ENCODE data around the gene HDAC4.
A peak's percentile ranks its signal among the peaks of the same experiment; 100 is the strongest.

Gene HDAC4

DNA sequence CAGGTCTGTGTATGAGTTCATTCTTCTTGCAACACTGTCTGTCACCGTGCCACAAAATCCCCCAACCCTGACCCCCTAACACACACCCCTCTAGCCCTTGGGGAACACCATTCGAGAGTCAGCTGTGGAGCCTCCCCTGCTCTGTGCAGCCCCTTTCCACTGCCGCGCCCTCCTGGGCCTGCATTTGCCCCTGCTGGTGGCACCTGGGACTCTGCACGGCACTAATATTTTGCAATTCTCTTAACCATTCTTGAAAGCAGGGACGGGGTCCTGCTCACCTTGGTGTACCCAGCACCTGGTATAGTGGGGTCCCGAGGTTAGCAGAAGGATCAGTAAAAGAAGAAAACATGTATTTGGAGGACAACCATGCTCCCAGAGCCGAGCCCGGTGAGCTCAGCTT is 124.0 kb downstream of the HDAC4 start:
- DNase-seq: no peak

DNA sequence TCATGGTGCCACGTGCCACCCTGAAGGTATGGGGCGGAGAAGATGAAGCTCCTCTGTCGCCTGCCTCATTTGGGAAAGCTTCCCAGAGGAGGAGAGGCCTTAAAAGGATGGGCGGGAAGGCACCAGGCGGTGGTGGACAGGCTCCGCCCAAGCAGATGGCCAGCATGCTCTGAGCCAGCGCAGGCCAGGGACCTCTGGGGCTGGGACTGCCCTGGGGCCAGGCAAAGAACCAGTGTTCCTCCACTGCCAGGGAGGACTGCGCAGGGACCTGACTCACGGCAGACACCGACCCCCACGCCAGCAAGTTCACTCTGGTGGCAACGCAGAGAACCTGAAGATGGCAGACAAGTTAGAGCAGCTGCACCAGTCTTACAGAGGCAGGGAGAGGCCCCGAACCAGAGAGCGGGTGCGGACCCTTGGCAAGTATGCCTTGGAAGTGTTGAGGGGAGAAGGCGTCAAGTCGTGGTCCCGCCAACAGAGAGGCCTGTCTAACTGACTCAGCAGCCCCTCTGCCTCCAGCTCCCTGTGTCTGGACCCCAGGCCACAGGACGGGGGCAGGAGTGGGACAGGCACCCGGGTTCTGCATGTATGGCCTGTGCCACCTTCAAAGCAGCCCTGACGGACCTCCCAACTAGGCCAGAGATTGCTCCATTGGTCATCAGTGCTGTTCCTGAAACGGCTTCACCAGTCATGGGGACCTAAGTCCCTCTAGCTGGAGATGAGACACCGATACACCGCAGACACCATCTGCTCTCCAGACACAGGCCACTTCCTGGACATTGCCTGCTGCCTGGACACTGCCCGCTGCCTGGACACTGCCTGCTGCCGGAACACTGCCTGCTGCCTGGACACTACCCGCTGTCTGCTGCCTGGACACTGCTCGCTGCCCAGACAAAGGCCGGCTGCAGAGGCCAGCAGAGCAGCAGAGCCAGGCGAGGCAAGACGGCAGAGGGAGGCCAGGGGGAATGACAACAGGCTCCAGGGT is 124.7 kb downstream of the HDAC4 start:
- DNase-seq: peak; percentile 52

DNA sequence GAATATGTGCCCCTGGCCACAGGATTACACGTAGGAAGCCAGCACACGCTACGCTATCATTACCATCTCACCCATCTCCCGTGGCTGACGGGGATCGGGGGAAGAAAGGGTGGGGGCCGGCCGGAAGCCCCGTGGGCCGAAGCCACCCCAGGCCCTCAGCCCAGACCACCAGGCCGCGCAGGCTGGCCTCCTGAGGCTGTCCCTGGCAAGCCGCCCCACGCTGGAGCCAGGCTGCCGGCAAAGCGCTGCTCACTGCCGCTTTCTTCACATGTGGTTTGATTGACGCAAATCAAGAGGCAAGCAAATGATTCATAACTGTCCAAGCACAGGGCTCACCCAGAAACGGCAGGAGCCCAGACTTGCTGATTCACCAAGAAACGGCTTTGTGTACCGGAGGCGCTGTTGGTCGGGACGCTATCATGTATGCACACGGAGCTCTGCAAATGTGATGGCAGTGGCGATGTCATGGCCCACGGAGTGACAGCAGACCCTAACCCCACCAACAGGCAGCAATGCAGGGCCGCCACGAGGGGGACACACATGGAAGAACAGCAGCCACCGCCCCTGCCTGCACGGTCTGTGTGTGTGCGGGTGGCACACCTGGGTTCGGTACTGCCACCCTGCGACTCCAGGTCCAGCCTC is 125.7 kb downstream of the HDAC4 start:
- peak; percentile 99 for DNase-seq

DNA sequence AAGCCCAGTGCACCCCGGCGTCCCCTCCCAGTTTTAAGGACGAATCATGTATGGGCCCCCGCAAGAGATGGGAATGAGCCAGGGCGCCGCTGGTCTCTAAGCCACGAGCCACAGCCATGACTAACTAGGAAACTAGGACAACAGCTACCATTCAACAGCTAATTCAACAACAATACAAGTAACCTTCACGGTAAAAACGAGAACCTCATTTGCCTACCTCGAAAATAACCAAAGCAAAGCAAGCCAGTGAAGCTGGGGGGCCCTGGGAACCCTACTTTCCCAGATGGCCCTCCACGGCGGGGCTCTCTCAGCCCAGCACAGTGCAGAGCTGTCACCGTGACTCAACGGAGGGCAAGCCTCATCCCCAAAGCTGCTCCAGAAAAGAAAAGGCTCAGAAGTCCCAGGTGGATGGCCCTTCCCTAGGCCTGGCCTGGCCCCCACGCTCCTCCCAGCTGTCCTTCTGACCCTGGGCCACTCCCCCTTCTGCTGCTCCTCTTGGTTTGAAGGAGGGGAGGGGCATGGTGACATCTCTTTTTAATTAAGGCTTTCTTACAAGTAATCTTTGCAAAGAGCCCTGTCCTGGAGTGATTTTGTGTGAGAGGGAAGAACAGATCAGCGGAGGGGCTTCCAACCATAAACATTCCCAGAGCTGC is 126.3 kb downstream of the HDAC4 start:
- DNase-seq: peak; percentile 89

DNA sequence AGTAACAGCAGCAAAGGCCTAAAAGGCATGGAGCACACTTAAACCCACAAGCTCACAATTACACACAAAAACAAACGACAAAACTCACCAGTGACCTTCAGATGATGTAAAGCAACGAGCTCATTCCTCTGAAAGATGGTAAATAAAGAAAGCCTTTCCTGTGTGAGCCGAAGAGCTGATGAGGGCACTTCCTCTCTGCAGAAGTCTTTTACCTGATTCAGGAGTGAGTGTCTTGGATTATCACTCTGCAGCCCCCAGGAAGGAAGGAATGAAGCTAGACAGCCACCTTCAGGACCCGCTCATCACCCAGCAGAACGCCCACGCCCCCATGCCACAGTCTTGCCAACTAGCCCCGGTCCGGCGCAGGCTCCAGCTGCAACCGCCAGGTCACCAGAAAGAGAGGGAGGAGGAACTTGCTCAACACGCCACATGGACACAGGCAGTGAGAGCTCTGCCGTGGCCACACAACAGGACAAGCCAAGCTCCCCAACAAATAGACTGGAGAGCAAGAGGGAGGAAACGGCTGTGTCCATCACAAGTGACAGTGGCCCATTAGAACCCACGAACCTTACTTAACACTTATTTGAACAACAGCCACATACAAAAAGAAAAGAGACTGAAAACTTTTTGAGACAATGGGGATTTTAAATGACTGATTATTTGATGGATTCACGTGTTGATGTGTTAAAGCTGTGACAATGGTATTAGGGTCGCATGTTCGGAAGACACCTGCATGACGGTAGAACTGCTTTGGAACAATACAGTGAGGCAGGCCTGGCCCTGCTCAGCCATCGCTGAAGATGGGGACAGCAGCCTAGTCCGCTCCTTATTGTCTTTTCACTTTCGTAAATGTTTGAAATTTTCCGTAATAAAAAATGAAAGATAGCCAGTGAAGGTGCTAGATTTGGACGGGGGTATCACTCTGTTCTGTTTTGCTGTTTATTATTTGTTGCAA is 127.3 kb downstream of the HDAC4 start:
- DNase-seq: no peak

DNA sequence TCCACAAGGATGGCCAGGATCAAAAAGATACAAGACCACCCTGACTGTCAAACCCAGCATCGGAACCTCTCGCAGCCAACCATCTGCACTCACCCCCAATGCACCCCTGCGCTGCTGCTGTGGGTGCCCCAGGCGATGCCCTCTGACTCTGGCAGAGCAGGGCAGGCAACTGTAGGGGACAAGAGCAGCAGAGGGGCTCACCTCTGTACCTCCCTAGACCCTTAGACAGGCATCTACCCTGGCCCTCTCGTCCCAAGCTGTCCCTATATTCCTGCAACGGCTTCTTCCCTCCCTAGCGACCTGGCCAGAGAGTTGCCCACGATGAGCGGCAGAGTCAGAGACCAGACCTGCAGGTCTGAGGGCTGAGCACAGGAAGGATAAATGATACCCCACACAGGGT is 128.2 kb downstream of the HDAC4 start:
- DNase-seq: no peak

DNA sequence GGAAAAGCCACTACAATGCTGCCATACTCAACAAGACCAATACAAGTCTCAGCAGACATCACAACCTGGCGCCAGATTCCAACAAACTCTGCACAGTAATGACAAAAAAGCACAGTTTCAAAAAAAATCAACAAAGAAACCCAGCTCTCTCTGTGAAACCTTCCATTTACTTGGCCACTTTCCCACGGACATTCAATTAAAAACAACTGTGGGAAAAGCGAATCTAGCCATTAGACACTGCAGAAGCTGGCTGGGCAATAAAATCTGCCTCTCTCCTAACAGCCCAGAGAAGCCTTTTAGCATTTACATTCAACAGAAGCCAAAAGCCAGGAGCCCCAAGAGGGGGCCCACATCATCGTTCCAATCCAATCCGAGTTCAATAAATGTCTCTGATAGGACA is 128.9 kb downstream of the HDAC4 start:
- DNase-seq: no peak

DNA sequence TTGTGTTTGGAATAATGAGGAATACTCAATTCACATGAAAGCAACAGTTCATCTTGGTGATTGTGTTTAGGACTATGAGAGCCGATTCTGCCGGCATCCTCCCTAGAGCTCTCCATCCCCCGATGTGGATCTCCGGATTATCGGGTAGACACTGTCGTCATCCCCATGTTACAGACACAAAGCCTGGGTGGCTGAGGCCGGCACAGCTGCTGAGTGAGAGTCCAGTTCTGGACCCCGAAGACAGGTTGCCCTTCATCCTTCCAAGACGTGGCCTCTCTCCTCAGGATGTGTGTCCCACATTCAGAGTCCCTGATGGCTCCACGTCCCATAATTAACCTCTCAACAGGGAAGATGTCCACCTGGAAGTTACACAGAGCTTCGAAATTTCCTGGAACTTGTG is 129.3 kb downstream of the HDAC4 start:
- no peak for DNase-seq

DNA sequence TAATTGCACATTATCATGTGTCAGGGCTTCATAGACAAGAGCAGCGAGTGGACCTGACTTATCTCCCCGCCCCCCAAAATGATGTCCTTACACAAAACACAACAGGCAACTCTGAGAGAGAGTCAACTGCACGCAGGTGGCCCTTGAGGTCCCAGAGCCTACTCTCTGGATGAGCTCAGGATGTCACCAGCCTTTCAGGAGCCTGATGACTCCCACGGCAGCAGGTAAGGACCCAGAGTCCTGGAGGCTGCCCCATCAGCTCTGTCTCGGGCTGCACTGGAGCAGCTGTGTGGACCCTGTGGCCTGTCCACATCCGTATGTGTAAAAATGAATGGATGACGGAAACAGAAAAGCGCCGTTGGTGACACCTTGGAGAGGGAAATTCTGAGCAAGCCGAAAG is 130.9 kb downstream of the HDAC4 start:
- no peak for DNase-seq

DNA sequence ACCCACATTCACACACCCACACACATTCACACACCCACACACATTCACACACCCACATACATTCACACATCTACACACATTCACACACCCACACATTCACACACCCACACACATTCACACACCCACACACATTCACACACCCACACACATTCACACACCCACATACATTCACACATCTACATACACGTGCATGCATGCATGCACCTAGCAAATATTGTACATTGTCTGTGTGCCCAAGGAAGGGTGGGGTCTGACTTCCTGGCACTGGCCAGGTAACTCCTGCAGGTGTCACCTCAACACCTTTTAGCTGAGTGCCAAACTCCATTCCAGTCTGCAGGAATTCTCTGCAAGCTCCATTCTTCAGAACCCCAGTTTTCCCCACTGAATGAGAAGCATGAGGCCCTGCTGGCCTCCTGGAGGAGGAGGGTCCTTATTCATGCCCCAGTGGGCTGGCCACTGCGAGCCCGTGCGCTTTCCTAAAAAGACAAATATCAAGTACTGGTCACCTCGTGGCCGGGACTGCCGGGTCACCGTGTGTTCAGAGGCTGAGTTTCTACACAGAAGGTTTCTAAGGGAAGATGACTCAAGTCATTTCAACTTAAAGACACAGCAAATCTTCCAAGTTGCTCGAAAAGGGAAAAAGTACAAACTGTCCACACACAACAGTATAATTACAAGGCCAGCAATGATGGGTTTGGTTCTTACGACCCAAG is 131.5 kb downstream of the HDAC4 start:
- DNase-seq: no peak

DNA sequence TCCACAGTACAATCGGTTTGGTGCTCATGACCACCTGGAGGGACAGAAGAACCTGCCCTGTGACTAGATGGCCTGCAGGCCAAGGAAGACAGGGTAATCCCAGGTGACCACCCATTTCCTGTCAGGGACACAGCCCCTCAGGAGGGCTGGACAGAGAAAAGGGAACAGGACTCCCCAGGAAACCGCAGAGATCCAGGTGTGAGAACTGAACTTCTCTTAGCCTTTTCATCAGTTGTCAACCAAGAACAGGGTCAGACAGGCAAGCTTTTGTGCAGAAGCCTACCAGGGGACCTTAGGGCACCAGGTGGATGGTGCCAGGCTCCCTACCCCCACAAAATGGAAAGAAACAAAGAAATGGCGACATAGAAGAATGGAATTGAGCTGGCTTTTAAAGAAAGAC is 132.3 kb downstream of the HDAC4 start:
- DNase-seq: no peak

DNA sequence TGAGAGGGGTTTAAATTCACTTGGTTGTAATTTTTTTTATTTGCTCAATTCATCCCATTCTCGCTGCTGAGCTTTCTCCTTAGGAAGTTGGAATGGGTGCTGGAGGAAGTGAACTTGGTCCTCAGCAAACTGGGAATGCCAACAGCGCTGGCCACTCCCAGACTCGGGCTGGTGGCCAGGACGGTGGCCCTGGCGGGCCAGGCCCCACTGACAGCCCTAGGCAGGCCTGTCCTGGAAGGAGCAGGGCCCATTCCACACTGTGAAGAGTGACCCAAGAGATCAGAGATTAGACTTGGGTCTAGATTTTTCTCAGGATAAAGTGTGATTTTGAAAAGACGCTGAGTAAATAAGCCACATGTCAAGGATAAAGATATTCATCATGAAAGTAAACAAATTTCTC is 132.7 kb downstream of the HDAC4 start:
- DNase-seq: no peak

DNA sequence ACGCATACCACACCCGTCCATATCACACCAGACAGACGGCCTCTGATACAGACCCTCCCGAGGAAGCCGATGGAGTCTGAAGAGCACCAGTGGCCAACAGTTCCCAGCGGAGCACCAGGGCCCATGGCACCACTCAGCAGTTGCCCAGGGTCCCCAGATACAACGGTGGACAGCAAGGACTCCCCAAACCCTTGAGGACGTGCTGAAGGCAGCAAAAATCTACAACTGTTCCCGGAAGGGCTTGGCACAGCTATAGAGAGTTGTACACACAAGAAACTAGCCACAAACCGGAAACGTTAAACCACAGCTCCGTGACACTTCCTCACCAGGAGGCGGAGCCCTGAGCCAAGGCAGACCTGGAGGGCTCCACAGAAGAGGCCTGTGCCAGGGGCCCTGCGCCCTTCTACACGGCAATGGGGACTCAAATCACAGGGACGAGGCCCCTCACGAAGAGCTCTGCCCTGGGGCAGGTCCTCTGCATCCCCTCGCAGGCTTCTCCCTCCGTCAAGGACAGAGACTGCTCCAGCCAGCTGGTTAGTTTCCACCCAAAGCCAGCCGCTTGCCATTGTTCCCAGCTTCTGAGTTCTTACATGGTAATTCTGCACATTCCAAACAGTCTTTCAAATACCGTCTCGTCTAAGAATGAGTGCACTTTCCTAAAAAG is 133.4 kb downstream of the HDAC4 start:
- peak; percentile 88 for DNase-seq

DNA sequence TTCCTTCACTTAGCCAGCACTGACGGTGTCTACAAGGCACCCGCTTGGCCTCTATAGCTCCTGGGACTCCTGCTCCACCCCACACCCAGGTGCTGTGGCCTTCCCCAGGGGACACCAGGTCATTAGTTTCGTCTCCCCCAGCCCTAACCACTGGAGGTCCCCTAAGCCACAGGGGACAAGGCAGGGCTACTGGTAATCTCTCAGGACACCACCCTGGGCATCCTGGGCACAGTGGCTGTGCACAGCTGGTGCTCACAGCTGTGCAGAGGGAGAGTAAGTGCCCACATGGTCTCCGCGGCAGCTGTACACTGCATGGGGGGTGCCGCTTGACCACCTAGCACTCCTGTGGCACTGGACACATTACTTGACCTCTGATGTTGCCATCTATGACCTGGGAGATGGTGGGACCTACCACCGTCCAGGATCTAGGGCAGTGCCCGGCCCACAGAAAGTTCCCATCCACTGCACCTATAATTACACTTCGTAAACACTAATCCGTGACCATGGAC is 134.0 kb downstream of the HDAC4 start:
- no peak for DNase-seq

DNA sequence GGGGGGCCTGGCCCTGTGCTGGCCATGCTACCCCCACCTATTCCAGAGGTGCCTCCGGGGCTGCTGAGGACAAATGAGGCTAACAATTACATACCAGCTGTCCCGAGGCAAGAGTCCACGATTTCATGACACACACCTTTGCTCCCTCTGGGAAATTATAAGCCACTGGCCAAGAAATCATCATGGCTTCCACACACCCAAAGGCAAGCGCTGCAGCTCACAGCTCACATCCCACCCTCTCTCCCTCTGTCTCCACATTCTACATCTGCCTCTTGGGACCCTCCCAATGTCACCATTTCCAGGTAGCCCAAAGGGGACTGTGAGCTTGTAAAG is 134.4 kb downstream of the HDAC4 start:
- no peak for DNase-seq

DNA sequence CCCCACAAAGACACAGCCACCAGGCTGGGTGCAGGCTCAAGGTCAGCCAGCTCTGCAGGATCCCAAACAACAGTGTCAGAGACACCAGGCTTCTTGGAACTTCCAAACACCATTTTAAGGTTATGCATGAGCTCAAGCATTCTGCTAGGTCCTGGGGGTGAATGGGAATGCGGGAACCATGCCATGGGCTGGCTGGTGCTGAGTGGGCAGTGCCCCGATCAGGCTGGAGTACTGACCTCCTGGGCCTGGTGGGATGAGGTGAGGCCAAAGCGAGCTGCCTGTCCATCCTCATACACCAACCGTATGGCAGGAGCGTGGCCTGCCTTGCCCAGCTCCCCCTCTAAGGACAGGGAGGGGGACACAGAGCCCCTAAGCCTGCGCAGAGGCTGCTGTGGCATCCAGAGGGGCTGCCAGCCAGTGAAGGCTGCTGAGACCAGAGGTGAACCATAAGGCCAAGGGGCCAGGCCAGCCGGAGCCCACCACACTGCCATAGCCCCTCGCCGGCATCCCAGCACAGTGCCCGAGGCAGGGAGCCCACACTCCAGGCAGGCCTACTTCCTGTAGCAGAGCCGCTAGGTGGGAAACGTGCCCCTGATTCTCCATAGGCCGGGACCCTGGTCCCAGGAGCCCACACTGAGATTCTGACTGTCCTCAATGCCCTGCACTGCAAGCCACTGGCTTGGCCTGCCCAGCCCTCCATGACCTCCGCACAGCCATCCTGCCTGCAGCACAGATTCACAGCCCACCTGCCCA is 135.0 kb downstream of the HDAC4 start:
- no peak for DNase-seq

DNA sequence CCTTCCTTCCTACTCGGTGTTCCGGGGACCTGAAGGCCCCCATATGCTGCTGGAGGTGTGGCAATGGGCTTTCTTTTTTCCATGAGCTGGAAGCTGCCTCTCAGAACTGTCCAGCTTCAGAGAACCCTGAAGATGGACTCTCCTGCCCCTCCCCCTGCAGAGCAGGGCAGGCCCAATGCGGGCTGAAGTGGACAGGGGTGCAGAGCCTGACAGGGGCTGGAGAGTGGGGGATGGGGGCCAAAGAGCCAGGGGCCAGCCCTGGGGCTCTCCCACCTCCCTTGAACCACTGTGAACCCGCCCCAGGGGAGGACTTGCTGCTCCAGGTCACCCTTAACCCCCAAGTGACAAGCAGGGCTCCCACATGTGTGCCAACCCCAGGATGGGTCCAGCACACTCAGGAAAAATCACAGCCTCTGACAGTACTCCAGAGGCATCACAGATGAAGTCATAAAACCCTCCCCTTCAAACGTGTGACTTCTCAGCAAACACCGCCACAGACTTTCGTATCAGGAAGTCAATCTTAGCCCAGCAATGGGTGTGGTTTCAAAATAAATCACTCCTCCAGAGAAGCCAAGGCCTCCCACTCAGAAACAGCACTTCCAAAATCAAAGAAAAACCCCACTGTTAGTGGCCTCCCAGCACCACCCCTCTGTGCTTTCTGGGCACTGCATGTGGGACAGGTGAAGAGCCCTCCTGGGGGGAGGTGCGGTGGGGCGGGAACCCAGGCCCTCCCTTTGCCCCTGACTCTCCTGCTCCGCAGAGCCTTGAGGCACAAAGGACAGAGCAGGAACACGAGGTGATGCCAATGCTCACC is 135.8 kb downstream of the HDAC4 start:
- DNase-seq: peak; percentile 88

DNA sequence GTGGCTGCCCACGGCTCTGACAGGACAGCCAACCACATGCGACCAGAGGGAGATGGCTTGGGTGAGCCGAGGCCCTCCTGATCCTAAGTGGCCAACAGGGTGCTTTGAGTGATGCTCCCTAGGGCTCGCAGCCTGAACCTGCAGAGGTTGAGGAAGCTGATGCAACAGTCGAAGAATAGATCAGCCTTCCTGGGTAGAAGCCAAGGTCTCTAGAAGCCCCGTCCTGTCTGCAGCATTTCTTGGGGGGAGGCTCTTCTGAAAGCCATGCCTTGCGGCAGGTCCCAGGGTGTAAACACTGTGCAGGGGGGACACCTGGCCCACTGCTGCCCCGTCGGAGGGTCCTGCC is 136.4 kb downstream of the HDAC4 start:
- DNase-seq: peak; percentile 89

DNA sequence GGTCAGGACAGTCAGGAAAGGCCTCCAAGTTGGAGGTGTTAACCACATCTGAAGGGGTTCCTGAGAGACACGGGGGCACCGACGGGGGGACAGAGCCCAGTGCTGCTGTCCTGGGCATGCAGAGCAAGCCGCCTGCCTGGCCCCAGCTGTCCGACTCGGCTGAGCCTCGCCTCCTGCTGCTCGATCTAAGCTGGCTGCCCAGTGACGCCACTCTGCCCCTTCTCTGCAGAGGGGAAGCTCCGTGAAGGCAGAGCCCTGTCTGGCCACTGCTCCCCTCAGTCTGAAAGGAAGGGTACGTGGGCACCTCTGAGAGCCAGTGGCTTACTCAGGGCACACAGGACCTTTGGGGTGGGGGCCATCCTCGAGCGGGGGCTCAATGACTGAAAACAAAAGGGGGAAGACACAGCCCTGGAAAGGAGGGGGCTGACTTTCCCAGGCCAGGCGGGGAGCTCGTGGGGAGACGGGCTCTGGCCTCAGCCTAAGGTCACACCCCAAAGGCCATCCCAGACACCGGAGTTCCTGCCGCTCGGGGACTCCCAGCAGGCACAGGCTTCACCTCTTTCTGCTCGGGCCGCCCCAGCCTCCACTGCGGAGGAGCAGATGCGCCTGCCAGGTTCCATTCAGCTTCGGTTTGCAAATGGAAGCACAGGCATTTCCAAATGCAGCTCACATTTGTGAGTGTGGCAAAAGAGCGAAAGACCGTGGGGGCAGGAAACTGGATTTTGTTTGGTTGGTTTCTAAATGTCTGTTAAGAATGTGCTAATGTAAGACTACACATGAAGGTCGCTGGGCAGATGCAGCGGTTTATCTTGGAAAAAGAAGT is 136.9 kb downstream of the HDAC4 start:
- DNase-seq: no peak
